Activated T-cell treated with anti-CD3 and anti-CD28 coated beads, Interleukin-2, amount 50 U/mL, for 1 hour (primary cell): ENCODE data around the gene EIF3L.
A peak's percentile ranks its signal among the peaks of the same experiment; 100 is the strongest.

Source experiments
- DNase-seq: peaks from one replicate; pipeline ENCODE4 v3.0.0-alpha.2; 2020

The EIF3L gene

DNA sequence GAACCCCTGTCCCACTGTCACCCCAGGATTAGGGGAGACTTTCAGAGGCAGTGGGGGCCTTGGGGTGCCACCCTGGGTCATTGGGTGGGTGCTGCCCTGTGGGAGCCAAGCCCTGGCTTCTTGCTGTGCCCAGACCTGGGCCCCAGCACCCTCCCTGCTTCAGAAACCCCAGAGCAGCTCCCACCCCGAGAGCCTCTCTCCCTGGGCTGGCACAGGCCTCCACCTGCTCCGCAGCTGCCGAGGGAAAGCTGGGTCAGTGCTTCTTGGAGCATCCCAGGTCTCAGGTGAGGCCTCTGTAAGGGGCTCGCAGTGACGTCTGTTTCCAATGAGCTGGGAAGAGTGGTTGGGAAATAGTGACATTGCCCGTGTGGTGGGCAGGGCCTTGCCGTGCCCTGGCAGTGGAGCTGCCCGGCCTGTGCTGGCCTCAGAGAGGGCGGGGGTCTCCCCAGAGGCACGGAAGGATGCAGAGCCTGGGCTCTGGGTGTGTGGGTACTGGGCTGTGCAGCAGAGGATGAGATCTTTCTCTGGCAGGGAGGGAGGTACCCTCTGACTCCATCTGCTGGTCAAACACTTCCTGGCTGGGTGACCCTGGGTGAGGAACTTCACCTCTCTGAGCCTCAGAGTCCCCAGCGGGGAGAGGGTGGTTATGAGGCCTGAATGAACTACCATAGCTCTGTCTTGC is 81.2 kb downstream of the EIF3L start:
- DNase-seq, result no peak

DNA sequence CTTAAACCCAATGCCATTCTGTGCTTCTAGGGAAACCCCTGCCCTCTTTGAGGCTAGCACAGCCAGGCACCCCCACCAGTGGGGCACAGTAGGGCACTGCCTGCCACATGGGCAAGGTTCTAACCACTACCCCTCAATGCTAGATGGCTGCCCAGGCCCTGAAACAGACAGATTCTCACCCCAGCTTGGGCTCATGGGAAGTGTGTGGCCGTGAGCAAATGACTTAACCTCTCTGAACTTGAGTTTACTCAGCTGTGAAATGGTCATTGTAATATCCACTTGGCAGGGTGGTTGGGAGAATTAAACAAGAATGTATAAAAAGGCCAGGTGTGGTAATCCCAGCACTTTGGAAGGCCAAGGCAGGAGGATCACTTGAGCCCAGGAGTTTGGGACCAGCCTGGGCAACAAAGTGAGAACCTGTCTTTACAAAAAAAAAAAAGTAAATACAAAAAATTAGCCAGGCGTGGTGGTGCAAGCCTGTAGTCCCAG is 81.8 kb downstream of the EIF3L start:
- DNase-seq, result no peak

DNA sequence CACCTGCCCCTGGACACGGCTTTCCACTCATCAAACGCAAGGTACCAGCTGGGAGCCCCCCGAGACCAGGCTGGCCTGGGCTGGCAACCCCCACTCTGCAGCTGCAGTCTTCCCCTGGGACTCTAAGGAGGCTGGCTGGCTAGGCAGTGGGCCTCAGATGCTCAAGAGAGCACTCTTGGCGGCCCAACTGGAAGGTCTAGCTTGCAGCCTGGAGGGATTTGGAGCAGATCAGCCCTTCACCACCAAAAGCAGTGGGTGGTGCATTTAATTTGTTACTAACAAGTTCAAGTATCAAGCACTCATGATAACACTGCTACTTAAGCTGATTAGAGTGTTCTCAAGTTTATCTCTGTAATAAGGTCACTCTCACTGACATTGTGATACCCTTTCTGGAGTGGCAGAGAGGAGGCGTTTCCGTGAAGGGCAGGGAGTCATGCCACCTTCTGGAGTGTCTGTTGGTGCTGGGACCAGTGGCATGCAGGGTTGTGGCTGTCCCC is 82.7 kb downstream of the EIF3L start:
- DNase-seq, result no peak

DNA sequence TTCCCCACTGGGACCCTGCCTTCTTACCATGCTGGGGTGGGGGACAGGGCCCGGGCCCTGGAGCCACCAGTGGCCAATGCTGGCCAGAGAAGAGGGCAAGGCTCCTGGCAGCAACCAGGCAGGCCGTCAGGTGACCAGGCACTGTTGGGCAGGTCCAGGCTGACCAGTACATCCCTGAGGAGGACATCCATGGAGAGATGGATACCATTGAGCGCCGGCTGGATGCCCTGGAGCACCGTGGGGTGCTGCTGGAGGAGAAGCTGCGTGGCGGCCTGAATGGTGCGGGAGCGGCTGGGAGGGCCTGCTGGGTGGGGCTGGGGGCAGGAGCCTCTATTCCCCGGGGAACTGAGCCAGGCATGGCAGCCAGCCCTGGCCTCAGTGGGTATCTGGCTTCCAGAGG is 83.2 kb downstream of the EIF3L start:
- DNase-seq, result no peak

DNA sequence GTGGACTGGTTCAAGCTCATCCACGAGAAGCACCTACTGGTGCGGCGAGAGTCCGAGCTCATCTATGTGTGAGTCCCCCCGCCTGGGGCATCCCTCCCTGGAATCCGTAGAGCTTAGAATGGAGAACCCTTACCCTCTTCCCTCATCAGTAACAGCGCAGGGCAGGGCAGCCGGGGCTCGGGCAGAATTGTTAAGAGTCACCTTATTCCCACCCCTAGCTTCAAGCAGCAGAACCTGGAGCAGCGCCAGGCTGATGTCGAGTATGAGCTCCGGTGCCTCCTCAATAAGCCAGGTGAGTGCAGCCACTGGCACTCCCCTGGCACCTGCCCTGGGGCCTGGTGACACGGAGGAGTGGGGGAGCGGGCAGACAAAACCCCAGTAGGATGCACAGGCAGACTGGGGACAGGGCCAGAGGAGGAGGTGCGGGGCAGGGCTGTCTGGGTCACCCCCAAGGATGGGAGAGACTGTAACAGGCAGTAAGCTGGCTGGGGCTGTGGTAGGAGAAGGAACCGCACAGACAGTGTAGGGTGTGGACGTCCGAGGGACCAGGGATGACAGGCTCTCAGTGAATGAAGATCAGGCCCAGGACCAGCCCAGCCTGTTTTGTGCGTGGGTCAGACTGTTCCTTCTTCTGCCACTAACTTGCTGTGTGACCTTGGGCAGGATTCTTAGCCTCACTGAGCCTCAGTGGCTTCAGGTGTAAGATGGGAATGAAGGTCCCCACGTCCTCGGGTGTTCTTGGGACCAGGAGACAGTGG is 83.8 kb downstream of the EIF3L start:
- DNase-seq, result no peak

DNA sequence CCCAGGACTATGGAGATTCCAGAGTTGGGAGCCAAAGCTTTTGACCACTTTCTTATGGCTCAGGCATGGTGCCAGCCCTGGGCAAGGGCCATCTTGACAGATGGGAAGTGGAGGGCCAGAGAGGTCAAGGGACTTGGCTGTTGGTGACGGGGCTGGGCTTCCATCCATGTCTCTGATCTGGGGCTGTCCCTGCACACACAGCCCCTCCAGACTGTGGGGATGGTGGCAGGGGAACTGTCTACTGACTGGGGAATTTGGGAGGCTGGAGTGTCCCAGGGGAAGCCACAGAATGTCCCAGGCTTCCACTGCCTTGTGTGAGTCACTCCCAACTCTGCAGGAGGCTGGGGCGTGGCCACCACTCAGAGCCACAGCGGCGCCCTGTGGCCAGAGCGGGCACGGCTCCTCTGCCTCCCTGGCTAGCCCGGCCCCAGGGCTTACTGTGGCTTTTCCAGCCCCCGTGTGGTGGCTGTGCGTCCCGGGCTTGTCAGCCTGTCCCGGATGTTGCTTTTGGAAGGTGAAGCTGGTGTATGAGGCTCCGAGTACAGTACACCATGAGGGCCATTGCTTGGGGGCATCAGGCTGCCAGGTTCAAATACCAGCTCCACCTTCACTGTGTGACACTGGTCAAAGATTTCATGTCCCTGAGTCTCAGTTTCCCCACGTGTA is 84.6 kb downstream of the EIF3L start:
- DNase-seq, result peak; percentile 87
